Stimulated activated CD8-positive, alpha-beta memory T cell treated with anti-CD3 and anti-CD28 coated beads, Interleukin-7, amount 100 ng/mL, for 24 hours (primary cell): Measurements from ENCODE around the gene NDFIP2.

ENCODE experiments used
- DNase-seq: peaks from one replicate; pipeline ENCODE4 v3.0.0-alpha.2; 2020; ENCODE audit warnings: low read depth

The NDFIP2 gene

DNA sequence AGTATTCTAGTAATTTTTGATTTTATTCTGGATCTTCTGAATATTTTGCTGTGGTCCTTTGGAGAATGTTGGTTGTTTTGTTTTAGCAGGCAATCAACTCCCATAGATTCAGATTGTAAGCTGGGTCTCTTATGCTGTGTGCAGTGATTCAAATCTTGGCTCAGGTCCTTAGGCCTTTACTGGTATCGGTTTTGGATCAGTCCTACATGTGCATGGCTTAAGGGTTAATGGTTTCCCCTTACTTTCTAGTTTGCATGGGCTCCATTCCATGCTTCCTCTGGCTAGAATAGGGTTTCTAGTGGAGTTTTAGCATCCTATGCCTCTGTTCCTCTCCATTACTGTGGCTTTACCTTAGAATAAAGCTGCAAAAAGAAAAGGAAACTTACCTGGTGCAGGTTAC, 16.1 kb downstream of the NDFIP2 start:
- no peak for DNase-seq

- no peak for DNase-seq
These were observed 16.9 kb downstream of the NDFIP2 start for GRCh38 chr13:79497852-79498251.

DNA sequence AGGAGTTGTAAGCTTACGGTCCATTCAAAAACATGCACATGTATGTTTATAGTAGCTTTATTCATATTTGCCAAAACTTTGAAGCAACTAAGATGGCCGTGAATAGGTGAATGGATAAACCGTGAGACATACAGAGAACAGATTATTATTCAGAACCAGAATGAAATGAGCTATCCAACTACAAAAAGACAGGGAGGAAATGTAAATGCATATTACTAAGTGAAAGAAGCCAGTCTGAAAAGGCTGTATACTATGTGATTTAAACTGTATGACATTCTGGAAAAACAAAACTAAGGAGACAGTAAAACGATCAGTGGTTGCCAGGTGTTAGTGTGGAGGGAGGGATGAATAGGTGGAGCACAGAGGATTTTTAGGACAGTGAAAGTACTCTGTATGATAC, 19.9 kb downstream of the NDFIP2 start:
- DNase-seq, result no peak

DNA sequence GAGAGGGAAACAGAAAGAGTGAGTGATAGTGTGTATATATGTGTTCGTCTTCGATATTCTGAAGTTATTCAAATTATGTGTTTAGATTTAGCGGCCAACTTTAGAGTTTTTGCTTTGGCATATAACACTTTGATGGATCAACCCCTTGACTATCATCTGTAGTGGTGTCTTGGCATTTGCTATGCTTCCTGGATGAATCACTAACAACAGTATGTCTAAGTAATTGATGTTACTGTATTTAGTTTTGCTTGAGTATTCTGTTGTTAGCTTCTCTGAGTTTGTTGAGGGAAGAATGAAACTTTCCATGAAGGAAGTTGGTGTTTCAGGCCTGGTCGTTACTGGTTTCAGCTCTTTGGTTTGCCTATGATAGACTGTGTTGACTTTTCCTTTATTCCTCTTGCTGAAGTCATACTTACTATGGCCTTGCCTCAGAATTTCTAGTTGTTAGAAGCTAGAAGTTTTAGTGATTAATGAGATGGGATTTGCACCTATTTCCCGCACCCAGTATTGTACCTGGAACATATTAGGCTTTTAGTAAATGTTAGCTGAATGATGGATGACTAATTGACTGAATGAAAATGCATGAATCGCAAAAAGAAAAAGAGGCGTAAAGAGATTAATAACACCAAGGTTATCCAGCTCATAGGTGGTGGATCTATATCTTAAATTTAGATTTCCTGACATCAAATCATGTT, 20.7 kb downstream of the NDFIP2 start:
- DNase-seq, result no peak

DNA sequence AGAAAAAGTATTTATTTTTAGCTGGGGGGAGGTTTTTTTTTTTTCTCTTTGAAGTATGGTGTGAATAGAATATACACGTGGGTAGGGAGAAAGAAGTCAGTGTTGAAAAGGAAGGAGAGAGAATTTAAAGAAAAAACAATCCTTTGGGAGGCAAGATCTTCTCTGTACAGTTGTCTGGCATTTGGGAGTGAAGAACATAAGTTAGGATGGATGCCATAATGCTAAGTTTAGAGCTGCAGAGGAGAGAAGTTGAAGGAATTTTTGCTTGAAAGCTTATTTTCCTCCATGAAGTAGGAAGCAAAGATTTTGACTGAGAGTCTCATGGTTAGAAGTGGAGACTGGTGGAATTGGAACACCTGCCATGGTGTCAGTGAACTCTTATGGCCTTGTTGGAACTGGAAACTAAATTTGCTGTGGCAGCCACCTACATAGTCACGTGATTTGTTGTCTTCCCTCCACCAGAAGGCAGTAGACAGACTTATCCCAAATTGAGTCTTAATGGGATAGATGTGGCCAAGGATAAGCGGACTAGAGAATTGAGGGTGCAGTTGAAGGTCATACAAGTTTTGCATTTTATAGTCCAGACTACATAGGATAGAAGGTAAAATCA, 22.0 kb downstream of the NDFIP2 start:
- DNase-seq, result no peak

GRCh38 chr13:79503473-79504017, 22.6 kb downstream of the NDFIP2 start:
- DNase-seq, result no peak

- DNase-seq, result no peak
These were observed 27.4 kb downstream of the NDFIP2 start for GRCh38 chr13:79508224-79508961.

- DNase-seq, result no peak
These were observed 30.7 kb downstream of the NDFIP2 start for GRCh38 chr13:79511611-79512010.

DNA sequence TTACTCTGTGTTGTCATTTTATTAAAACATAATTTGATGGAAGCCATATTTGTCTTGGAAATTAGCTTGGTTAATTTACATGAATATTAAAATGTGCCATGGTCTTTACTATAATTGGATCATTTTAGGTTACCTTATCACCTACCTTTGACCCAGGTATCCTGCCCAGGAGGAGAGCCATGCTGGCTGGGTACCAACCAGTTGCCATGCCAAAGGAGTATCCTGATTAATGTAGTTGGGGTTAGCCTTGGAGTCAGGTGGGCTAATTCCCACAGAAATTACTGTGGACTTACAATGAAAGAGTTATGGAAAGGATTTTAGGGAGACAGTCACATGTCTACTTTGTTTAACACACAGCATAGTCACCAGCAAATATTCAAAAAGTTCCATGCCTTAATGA, 32.0 kb downstream of the NDFIP2 start:
- DNase-seq, result no peak

DNA sequence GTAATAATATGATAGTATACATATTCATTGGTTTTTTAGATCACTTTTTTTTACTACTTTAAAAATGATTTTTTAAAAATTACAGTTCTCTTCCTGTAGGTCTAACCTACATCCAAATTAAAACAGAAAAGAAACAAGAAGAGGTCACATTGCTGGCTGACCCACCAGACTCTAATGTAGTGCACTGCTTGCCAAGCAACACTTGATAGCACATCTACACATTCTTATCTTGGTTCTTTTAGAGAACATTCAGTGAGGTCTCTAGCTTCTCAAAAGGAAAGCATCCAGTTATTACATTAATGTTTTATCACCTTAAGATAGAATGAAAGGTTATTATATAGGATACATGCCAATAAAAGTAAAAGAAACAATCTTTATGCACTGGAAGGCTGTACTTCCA, 35.6 kb downstream of the NDFIP2 start:
- DNase-seq, result no peak

GRCh38 chr13:79519255-79519654, 38.3 kb downstream of the NDFIP2 start:
- DNase-seq, result no peak

GRCh38 chr13:79522583-79522982, 41.6 kb downstream of the NDFIP2 start:
- DNase-seq, result no peak

- DNase-seq, result no peak
These were observed 44.3 kb downstream of the NDFIP2 start for GRCh38 chr13:79525064-79525857.

GRCh38 chr13:79527698-79528097, 46.7 kb downstream of the NDFIP2 start:
- no peak for DNase-seq

- no peak for DNase-seq
These were observed 47.4 kb downstream of the NDFIP2 start for GRCh38 chr13:79528356-79528755.

- no peak for DNase-seq
These were observed 47.8 kb downstream of the NDFIP2 start for GRCh38 chr13:79528759-79529191.

- no peak for DNase-seq
These were observed 48.9 kb downstream of the NDFIP2 start for GRCh38 chr13:79529817-79530216.

DNA sequence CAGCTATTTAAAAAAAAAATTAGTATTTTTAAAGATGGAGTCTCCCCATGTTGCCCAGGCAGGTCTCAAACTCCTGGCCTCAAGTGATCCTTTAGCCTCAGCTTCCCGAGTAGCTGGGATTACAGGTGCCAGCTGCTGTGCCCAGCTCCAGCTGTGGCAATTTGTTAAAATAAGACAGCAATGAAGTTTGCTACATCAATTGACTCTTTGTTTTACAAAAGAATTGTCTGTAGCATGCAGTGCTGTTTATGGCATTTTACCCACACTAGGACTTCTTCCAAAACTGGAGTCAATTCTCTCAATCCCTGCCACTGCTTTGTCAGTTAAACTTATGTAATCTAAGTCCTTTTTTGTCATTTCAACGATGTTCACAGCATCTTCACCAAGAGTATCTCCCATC, 49.3 kb downstream of the NDFIP2 start:
- DNase-seq, result no peak

GRCh38 chr13:79531542-79532254, 50.7 kb downstream of the NDFIP2 start:
- DNase-seq, result no peak

DNA sequence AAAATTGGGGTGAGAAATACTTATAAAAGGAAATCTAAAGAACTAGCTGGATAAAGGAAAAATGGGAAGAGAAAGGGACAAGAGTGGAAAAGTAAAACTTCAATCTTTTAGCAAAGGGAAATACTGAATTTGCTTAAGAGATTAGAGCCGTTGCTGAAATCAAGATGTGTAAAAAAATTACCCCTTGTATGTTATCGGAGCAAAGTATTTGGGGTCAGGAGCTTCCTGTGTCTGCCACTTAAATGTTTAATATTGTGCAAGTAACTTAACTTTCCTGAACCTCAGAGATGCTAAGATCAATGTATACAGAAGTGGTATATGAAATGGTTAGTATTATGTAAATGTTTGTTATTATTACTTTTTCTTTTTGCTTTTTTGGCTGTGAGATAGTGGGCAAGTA, 51.6 kb downstream of the NDFIP2 start:
- DNase-seq, result no peak

GRCh38 chr13:79533781-79534400, 52.9 kb downstream of the NDFIP2 start:
- no peak for DNase-seq
